Fibroblast of the conjunctiva (primary cell): ENCODE results near the gene OTX1.
"Not testable (repeated sequence)": the region's sequence is repeated elsewhere in the genome, so short reads cannot be mapped to it uniquely, and the experiment has no call there.

Experiments
- DNase-seq: peaks from one replicate; pipeline ENCODE4 v3.0.0-alpha.2; 2010; ENCODE audit warnings: low read depth

The OTX1 gene

GRCh38 chr2:63058921-63059792, 8.5 kb downstream of the OTX1 start:
- no peak for DNase-seq

GRCh38 chr2:63059793-63060471, 9.3 kb downstream of the OTX1 start:
- no peak for DNase-seq

- no peak for DNase-seq
These were observed 9.9 kb downstream of the OTX1 start for GRCh38 chr2:63060472-63060991.

GRCh38 chr2:63064197-63064596, 13.6 kb downstream of the OTX1 start:
- DNase-seq, result no peak

- DNase-seq, result no peak
These were observed 14.0 kb downstream of the OTX1 start for GRCh38 chr2:63064661-63065060.

GRCh38 chr2:63066265-63066664, 15.6 kb downstream of the OTX1 start:
- DNase-seq, result no peak

- no peak for DNase-seq
These were observed 16.2 kb downstream of the OTX1 start for GRCh38 chr2:63066838-63067237.

GRCh38 chr2:63071664-63072063, 21.0 kb downstream of the OTX1 start:
- no peak for DNase-seq

- DNase-seq, result no peak
These were observed 23.4 kb downstream of the OTX1 start for GRCh38 chr2:63073994-63074393.

GRCh38 chr2:63074399-63074798, 23.8 kb downstream of the OTX1 start:
- DNase-seq, result not testable (repeated sequence)

- no peak for DNase-seq
These were observed 28.4 kb downstream of the OTX1 start for GRCh38 chr2:63078852-63079606.

- no peak for DNase-seq
These were observed 30.8 kb downstream of the OTX1 start for GRCh38 chr2:63081404-63081803.

GRCh38 chr2:63086687-63087086, 36.1 kb downstream of the OTX1 start:
- no peak for DNase-seq

- no peak for DNase-seq
These were observed 41.8 kb downstream of the OTX1 start for GRCh38 chr2:63092401-63092800.

- DNase-seq, result no peak
These were observed 42.2 kb downstream of the OTX1 start for GRCh38 chr2:63092857-63093256.

GRCh38 chr2:63093502-63093901, 42.9 kb downstream of the OTX1 start:
- DNase-seq, result no peak

- DNase-seq, result no peak
These were observed 45.9 kb downstream of the OTX1 start for GRCh38 chr2:63096491-63096890.

- DNase-seq, result no peak
These were observed 48.4 kb downstream of the OTX1 start for GRCh38 chr2:63099032-63099431.

- no peak for DNase-seq
These were observed 51.3 kb downstream of the OTX1 start for GRCh38 chr2:63101954-63102353.

GRCh38 chr2:63104482-63104881, 53.9 kb downstream of the OTX1 start:
- DNase-seq, result no peak
